Measurements from ENCODE around the gene CA12. TPM values are rescaled to one million over a fixed set of nuclear protein-coding genes. Genes with fewer than 3 reads are reported as not detected.
A peak's percentile ranks its signal among the peaks of the same experiment; 100 is the strongest.
"Not testable (repeated sequence)": the region's sequence is repeated elsewhere in the genome, so short reads cannot be mapped to it uniquely, and the experiment has no call there.

The CA12 gene
- total RNA-seq (1 to 10 TPM in 1 of 4 donors, under 1 TPM in 3; 0.33 to 1.2 (median 0.71) TPM), polyA plus RNA-seq (0.75 TPM)
- long read RNA-seq, donor 1, partial matches to known transcripts = 1 of 4 reads
- long read RNA-seq, donor 1, other reads (novel, unspliced or antisense) = 1 of 4 reads
- long read RNA-seq, donor 2, partial matches to known transcripts = 0 of 1 reads
- long read RNA-seq, donor 2, other reads (novel, unspliced or antisense) = 1 of 1 reads
- long read RNA-seq, donor 3, partial matches to known transcripts = 3 of 4 reads
- long read RNA-seq, donor 3, other reads (novel, unspliced or antisense) = 0 of 4 reads
- long read RNA-seq, donor 4 = 0 reads

DNA sequence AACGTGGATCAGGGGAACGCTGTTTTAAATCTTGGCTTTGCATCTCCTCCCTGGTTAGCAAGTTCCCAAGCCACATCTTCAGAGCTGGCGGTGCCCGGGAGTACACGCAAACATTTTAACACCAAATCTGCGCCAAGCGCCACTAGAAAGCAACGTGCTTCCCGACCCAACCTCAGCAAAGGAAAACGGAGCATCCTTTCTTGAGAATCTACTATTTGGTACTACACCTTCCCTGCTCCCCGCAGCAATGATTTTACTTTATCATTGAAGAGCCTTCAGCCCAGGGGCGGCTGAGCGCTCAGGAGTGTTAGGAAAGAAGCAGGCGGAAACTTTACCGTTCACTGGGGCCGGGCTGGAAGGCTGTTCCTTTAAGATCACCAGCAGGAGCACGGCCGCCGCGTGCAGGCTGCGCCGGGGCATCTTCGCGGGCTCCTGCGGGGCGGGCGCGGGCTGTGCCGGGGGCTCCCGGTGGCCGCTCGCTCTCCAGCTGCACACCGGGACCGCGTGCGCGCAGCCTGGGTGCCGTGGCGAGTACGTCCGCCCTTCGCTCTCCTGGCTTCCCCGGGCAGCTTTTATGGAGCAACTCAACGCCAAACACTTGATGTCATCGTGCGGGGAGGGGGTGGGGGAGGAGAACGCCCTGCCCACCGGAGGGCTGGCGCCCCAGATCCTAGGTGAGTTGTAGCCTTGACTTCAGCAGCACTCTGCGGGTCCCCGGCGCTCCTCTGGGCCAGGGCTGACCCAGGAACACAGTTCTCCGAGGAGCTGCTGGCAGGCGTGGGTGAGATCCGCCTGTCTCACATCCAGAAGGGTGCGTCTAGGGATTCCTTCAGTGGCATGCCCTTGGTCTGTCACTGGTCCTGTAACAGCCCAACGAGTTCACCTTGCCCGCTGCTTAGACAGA is at the start of gene CA12:
CA12 (minus strand) TSS at position 546 of the 904 bp plus-strand sequence; CDS start at position 420, 126 bp downstream.
- WGBS = 3% methylated on average over 58 of the region's 58 CpGs
- no peaks in the 10 kb centered on the region for H3K27me3 ChIP-seq (ENCODE audit: control insufficient read depth, insufficient read depth)
- H3K4me1 ChIP-seq (ENCODE audit: control insufficient read depth, insufficient read depth, low read length) = no peaks in the 10 kb centered on the region
- no peaks in the 10 kb centered on the region for H3K9me3 ChIP-seq (ENCODE audit: control insufficient read depth, low read length)
- ATAC-seq (peak; percentile 76 to 79), DNase-seq (peak; percentile 18 to 73 (median 55))
- H3K4me3 ChIP-seq (ENCODE audit: low read length) = peak within 1 kb of the TSS; percentile 51
- intact Hi-C loops (cut with DNase I) = no loop called here
- no peak within 1 kb of the TSS for H3K27ac ChIP-seq (ENCODE audit: low read length)

DNA sequence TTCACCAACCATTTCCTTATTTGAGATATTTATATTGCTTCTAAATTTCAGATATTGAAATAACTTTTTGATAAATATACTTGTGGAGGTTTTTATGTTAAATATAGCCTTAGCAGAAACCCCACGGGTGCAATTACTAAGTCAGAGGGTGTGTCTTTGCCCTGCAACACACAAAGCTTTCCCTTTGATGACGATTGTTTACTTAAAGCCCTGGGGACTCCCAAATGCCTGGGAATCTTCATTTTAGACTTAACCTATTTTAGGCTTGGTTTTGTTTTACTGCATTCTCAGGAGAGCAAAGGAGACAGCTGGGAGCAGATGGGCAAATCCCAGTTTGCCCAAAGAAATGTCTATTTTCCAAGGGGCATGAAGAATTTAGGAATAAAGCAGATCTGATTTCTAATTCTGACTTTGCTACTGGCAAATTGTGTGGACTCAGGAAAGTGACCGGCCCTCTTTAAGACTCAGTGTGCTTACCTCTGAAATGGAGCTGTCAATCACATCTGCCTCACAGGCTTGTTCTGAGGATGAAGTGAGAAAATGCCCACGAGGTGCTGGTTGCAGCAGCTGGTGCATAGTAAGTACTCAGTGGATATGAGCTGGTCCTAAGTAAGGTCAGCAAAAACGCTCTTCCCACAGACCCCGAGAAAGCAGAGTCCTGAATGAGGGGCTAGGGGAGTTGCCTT is 49.3 kb upstream of the CA12 start:
- Histone ChIP-seq H3K27me3 (ENCODE audit: control insufficient read depth, insufficient read depth) (no peaks in the 10 kb centered on the region), H3K4me3 (ENCODE audit: low read length) (no peak overlapping the region), H3K4me1 (ENCODE audit: control insufficient read depth, insufficient read depth, low read length) (peaks cover 2% of the 10 kb centered on the region), H3K9me3 (ENCODE audit: control insufficient read depth, low read length) (no peaks in the 10 kb centered on the region), H3K27ac (ENCODE audit: low read length) (no peak overlapping the region)
- intact Hi-C loops (cut with DNase I) = no loop called here
- DNase-seq (no peak), ATAC-seq (no peak)
- WGBS = 54% methylated on average over 6 of the region's 6 CpGs

DNA sequence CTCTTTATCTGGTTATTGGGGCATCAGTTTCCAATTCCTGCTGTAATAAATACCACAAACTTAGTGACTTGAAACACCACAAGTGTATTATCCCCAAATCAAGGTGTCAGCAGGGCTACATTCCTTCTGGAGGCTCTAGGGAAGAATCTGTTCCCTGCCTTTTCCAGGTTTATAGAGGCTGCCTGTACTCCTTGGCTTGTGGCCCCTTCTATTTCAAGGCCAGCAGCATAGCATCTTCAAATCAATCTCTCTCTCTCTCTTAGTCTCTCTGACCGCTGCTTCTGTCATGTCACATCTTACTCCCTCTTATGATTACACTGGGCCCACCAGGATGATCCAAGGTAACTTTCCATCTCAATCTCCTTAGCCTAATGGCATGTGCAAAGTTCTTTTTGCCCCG is 44.9 kb upstream of the CA12 start:
- intact Hi-C loops (cut with DNase I) = no loop called here
- DNase-seq (no peak), ATAC-seq (no peak)
- H3K27ac ChIP-seq (ENCODE audit: low read length) = no peak overlapping the region
- H3K9me3 ChIP-seq (ENCODE audit: control insufficient read depth, low read length) = no peaks in the 10 kb centered on the region
- H3K27me3 ChIP-seq (ENCODE audit: control insufficient read depth, insufficient read depth) = no peaks in the 10 kb centered on the region
- H3K4me3 ChIP-seq (ENCODE audit: low read length) = no peak overlapping the region
- no peaks in the 10 kb centered on the region for H3K4me1 ChIP-seq (ENCODE audit: control insufficient read depth, insufficient read depth, low read length)
- 92% methylated on average over 2 of the region's 2 CpGs for WGBS

DNA sequence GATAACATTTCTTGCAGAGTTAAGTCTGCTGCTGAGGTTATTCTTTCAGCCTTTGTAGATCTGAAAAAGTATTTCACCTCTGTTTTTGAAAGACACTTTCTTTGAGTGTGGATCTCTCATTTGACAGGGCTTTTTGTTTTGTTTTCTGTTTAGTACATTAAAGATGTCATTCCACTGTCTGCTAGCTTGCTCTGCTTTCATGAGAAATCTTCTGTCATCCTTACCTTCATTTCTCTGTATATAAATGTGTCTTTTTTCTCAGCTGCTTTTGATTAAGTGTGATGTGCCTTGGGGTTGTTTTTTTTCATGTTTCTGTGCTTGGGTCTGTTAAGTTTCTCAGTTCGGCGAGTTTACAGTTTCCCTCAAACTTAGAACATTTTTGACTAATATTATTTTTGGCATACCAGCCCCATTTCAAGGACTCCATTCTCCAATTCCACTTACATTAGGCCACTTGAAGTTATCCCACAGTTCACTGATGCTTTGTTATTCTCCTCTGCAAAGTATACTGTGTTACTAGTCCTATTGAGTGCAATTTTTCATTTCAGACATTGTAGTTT is 43.9 kb upstream of the CA12 start:
- Histone ChIP-seq H3K4me1 (ENCODE audit: control insufficient read depth, insufficient read depth, low read length) (no peaks in the 10 kb centered on the region), H3K9me3 (ENCODE audit: control insufficient read depth, low read length) (no peaks in the 10 kb centered on the region), H3K4me3 (ENCODE audit: low read length) (no peak overlapping the region), H3K27me3 (ENCODE audit: control insufficient read depth, insufficient read depth) (no peaks in the 10 kb centered on the region), H3K27ac (ENCODE audit: low read length) (no peak overlapping the region)
- ATAC-seq (no peak), DNase-seq (no peak)
- 78% methylated on average over 2 of the region's 2 CpGs for WGBS
- intact Hi-C loops (cut with DNase I) = no loop called here

DNA sequence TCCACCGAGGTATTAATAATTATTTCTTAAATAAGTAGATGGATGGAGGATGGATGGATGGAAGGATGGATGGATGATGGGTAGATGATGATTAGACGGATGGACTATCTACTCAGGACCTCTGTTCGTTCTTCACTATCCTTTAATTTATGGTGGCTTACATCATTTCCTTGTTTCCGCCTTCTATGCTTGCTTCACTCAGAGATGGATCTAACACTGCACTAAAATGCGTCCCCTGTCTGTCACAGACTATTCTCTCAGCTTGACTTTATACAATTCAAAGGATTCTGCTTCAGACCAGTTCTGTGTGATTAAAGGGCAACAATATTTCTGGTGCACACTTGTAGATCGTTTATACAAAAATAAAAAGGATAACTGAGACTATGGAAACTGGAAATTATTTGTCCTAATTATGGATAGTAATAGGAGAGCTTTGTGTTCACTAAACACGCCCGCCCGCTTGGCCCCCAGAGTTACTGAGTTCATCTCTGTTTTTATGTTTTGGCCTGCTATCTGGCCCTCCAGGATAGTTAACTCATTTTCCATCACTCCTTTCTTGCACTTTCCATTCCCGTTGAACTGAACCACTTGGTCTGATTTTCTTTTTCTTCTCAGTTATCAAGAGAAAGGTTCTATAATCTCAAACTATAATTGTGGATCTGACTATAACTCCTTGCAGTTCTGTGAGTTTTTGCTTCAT is 41.4 kb upstream of the CA12 start:
- DNase-seq = no peak
- no peaks in the 10 kb centered on the region for H3K4me1 ChIP-seq (ENCODE audit: control insufficient read depth, insufficient read depth, low read length)
- H3K4me3 ChIP-seq (ENCODE audit: low read length) = no peak overlapping the region
- WGBS = 79% methylated on average over 10 of the region's 10 CpGs
- H3K27me3 ChIP-seq (ENCODE audit: control insufficient read depth, insufficient read depth) = no peaks in the 10 kb centered on the region
- intact Hi-C loops (cut with DNase I) = no loop called here
- ATAC-seq = no peak
- no peak overlapping the region for H3K27ac ChIP-seq (ENCODE audit: low read length)
- H3K9me3 ChIP-seq (ENCODE audit: control insufficient read depth, low read length) = no peaks in the 10 kb centered on the region

DNA sequence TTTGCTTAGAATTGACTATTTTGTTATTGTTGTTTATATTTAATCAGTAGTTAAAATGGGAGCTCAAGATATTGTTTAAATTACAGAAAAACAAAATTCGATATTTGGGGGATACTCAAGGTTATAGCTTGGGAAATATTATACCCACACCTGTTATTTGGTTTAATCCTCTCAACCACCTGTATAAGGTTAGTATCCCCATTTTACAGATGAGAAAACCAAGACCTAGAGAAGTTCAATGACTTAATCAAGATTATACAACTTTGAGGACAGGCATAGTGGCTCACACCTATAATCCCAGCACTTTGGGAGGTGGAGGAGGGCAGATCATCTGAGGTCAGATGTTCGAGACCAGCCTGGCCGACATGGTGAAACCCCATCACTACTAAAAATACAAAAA is 39.8 kb upstream of the CA12 start:
- Histone ChIP-seq H3K27ac (ENCODE audit: low read length) (no peak overlapping the region), H3K9me3 (ENCODE audit: control insufficient read depth, low read length) (no peaks in the 10 kb centered on the region), H3K4me3 (ENCODE audit: low read length) (no peak overlapping the region), H3K4me1 (ENCODE audit: control insufficient read depth, insufficient read depth, low read length) (no peaks in the 10 kb centered on the region), H3K27me3 (ENCODE audit: control insufficient read depth, insufficient read depth) (no peaks in the 10 kb centered on the region)
- 91% methylated on average over 3 of the region's 3 CpGs for WGBS
- DNase-seq = no peak
- ATAC-seq = no peak
- intact Hi-C loops (cut with DNase I) = no loop called here

DNA sequence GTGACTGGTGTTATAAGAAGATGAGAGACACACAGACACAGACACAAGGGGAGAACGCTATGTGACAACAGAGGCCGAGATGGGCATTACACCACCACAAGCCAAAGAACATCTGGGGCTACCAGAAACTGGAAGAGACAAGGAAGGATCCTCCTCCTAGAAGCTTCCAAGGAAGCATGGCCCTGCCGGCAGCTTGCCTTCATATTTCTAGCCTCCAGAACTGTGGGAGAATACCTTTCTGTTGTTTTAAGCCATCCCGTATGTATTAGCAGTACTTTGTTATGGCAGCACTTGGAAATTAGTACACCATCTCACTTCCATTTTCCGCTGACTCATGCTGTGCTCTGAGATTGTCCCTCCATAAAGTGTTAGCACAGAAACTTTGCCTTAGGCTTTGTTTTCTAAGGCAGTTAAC is 38.7 kb upstream of the CA12 start:
- Histone ChIP-seq H3K27me3 (ENCODE audit: control insufficient read depth, insufficient read depth) (no peaks in the 10 kb centered on the region), H3K4me1 (ENCODE audit: control insufficient read depth, insufficient read depth, low read length) (no peaks in the 10 kb centered on the region), H3K9me3 (ENCODE audit: control insufficient read depth, low read length) (no peaks in the 10 kb centered on the region), H3K27ac (ENCODE audit: low read length) (no peak overlapping the region), H3K4me3 (ENCODE audit: low read length) (no peak overlapping the region)
- no peak for DNase-seq
- no peak for ATAC-seq
- WGBS = 86% methylated on average over 5 of the region's 5 CpGs
- intact Hi-C loops (cut with DNase I) = no loop called here

DNA sequence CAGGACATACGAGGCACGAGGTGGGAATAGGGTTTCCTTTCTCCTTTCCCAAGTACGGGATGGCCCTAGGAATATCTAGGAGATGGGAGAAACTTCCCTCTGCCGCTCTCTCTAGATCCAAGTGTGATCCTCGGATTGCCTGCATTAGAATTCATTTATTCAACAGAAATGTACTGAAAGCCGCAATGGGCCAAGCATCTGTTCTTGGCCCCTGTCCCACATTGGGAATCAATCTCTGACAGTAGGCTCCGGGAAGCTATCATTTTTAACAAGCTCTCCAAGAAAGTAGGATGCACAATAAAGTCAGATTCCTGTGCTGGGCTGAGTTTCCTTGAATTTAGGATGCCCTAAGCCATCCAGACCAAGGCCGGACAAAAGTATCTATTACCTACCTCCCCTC is 37.2 kb upstream of the CA12 start:
- H3K27me3 ChIP-seq (ENCODE audit: control insufficient read depth, insufficient read depth) = no peaks in the 10 kb centered on the region
- ATAC-seq (no peak), DNase-seq (no peak)
- intact Hi-C loops (cut with DNase I) = no loop called here
- H3K4me1 ChIP-seq (ENCODE audit: control insufficient read depth, insufficient read depth, low read length) = no peaks in the 10 kb centered on the region
- WGBS = 79% methylated on average over 8 of the region's 8 CpGs
- H3K4me3 ChIP-seq (ENCODE audit: low read length) = no peak overlapping the region
- H3K27ac ChIP-seq (ENCODE audit: low read length) = no peak overlapping the region
- no peaks in the 10 kb centered on the region for H3K9me3 ChIP-seq (ENCODE audit: control insufficient read depth, low read length)

DNA sequence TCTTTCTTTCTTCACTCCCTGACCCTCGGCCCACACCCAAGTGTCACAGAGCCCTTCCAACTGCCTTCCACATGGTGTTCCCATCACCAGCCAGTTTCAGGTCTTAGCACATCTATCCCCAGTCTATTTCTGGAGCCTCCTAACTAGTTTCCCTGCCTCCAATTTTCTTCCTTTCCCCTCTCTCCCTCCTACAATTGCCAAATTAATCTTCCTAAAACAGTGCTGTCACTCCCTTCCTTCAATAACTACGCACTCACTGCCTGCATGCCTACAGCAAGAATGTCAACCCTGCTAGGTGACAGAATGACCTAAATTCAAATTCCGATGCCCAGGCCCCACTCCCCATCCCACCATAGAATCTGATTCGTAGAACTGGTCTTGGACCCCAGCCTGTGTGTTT is 36.1 kb upstream of the CA12 start:
- Histone ChIP-seq H3K27ac (ENCODE audit: low read length) (no peak overlapping the region), H3K4me1 (ENCODE audit: control insufficient read depth, insufficient read depth, low read length) (no peaks in the 10 kb centered on the region), H3K4me3 (ENCODE audit: low read length) (no peak overlapping the region), H3K9me3 (ENCODE audit: control insufficient read depth, low read length) (no peaks in the 10 kb centered on the region), H3K27me3 (ENCODE audit: control insufficient read depth, insufficient read depth) (no peaks in the 10 kb centered on the region)
- no peak for ATAC-seq
- no peak for DNase-seq
- intact Hi-C loops (cut with DNase I) = no loop called here
- WGBS = 91% methylated on average over 4 of the region's 4 CpGs

DNA sequence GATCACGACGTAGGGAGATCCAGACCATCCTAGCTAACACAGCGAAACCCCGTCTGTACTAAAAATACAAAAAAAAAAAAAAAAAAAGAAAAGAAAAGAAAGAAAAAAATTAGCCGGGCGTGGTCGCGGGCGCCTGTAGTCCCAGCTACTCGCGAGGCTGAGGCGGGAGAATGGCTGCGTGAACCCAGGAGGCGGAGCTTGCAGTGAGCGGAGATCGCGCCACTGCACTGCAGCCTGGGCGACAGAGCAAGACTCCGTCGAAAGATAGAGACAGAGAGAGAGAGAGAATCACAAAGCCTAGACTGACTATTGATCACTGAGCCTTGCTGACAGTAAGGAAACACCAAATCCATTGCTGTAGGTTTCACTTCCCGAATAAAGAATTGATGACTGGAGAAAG is 35.6 kb upstream of the CA12 start:
- H3K9me3 ChIP-seq (ENCODE audit: control insufficient read depth, low read length); H3K4me1 ChIP-seq (ENCODE audit: control insufficient read depth, insufficient read depth, low read length); DNase-seq; H3K27ac ChIP-seq (ENCODE audit: low read length); ATAC-seq; H3K4me3 ChIP-seq (ENCODE audit: low read length); H3K27me3 ChIP-seq (ENCODE audit: control insufficient read depth, insufficient read depth); intact Hi-C loops (cut with DNase I): not testable (repeated sequence)
- WGBS = 93% methylated on average over 21 of the region's 21 CpGs

Measured in right cardiac atrium (tissue), 5 donors.